Karpas-422 (cell line): Measurements from ENCODE around the gene UBE2R2. TPM values are rescaled to one million over a fixed set of nuclear protein-coding genes. Genes with fewer than 3 reads are reported as not detected.
A peak's percentile ranks its signal among the peaks of the same experiment; 100 is the strongest.
"Not testable (repeated sequence)": the region's sequence is repeated elsewhere in the genome, so short reads cannot be mapped to it uniquely, and the experiment has no call there.

Experiments used
- DNase-seq: peaks from one replicate; pipeline ENCODE4 v3.0.0-alpha.2; 2015
- H2AFZ ChIP-seq: fragments of 200-600 bp; sonication (generic); 2 replicates; pipeline ENCODE4 v1.6.1; 2014; ENCODE audit warnings: antibody characterized with exemption, low read length, mixed read lengths
- H3K27ac ChIP-seq: fragments of 200-600 bp; sonication (generic); 2 replicates; pipeline ENCODE4 v1.5.1; 2014; ENCODE audit warnings: mild to moderate bottlenecking, low read length, moderate library complexity
- H3K27me3 ChIP-seq: fragments of 200-600 bp; sonication (generic); 2 replicates; pipeline ENCODE4 v1.6.1; 2014; ENCODE audit warnings: low read length, mixed read lengths
- H3K36me3 ChIP-seq: fragments of 200-600 bp; sonication (generic); 2 replicates; pipeline ENCODE4 v1.6.1; 2014; ENCODE audit warnings: low read length, mixed read lengths; ENCODE audit not compliant: insufficient read depth
- H3K4me1 ChIP-seq: fragments of 200-600 bp; sonication (generic); 2 replicates; pipeline ENCODE4 v1.6.1; 2014; ENCODE audit warnings: mild to moderate bottlenecking, low read length, mixed read lengths
- H3K4me2 ChIP-seq: fragments of 200-600 bp; sonication (generic); 2 replicates; pipeline ENCODE4 v1.6.1; 2014; ENCODE audit warnings: low read length, low read depth, mild to moderate bottlenecking; ENCODE audit not compliant: poor library complexity, severe bottlenecking
- H3K4me3 ChIP-seq: fragments of 200-600 bp; sonication (generic); 2 replicates; pipeline ENCODE4 v1.5.1; 2014; ENCODE audit warnings: mild to moderate bottlenecking, antibody characterized with exemption, low read length, mixed read lengths
- H3K79me2 ChIP-seq: fragments of 200-600 bp; sonication (generic); 2 replicates; pipeline ENCODE4 v1.6.1; 2014; ENCODE audit warnings: mild to moderate bottlenecking, low read length, mixed read lengths
- H3K9ac ChIP-seq: fragments of 200-600 bp; sonication (generic); 2 replicates; pipeline ENCODE4 v1.6.0; 2014; ENCODE audit warnings: low read length
- H3K9me2 ChIP-seq: fragments of 200-600 bp; sonication (generic), shearing (Covaris generic); replicated peaks from 2 replicates; pipeline ENCODE4 v1.6.0; 2014; ENCODE audit warnings: mild to moderate bottlenecking, low read length, moderate library complexity; ENCODE audit not compliant: insufficient read depth
- H3K9me3 ChIP-seq: fragments of 300-700, 200-600 bp; sonication (generic); 2 replicates; pipeline ENCODE4 v1.6.1; 2014; ENCODE audit warnings: low read length, mixed read lengths
- H4K20me1 ChIP-seq: fragments of 200-600 bp; sonication (generic); 2 replicates; pipeline ENCODE4 v1.6.1; 2014; ENCODE audit warnings: mild to moderate bottlenecking, antibody characterized with exemption, low read length, low read depth; ENCODE audit not compliant: insufficient read depth
- total RNA-seq: library from RNA; depleted of rRNA; stranded (reverse); fragments of >200 nt; shearing (Covaris generic); gene quantifications from 2 replicates; pipeline ENCODE4 v1.2.3, GENCODE V29; 2014; ENCODE audit warnings: low replicate concordance

Gene UBE2R2
- total RNA-seq, 1 experiment from 2014 or later: 34.0 TPM

DNA sequence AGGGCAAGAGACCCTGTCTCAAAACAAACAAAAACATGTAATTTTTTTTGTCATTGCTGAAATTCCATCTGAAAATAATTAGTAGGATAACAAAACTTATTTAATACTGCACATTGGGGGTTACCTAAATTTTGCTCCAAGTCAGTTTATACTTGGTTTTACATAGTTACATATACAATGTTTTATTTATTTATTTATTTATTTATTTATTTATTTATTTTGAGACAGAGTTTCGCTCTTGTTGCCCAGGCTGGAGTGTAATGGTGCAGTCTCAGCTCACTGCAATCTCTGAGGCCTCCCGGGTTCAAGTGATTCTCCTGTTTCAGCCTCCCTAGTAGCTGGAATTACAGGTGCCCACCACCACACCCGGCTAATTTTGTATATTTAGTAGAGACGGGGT lies 52.3 kb downstream of the UBE2R2 start:
- H3K36me3 ChIP-seq, H3K27me3 ChIP-seq, H3K9me3 ChIP-seq, H3K4me2 ChIP-seq, DNase-seq, H3K27ac ChIP-seq, H3K9me2 ChIP-seq, H3K4me3 ChIP-seq, H4K20me1 ChIP-seq, H2AFZ ChIP-seq, H3K9ac ChIP-seq: not testable (repeated sequence)
- Histone ChIP-seq H3K79me2 (peaks cover 95% of the 10 kb centered on the region), H3K4me1 (peaks cover 59% of the 10 kb centered on the region)

- Histone ChIP-seq H3K4me1 (peaks cover 36% of the 10 kb centered on the region), H2AFZ (no peak overlapping the region), H4K20me1 (peaks cover 14% of the 10 kb centered on the region; the same call in 1 of the 2 replicates), H3K27ac (0 out of 2 replicates have a peak overlapping the region, but pooled peaks have one; percentile 18), H3K9ac (no peak overlapping the region), H3K36me3 (no peaks in the 10 kb centered on the region), H3K4me2 (no peak overlapping the region), H3K9me3 (no peaks in the 10 kb centered on the region), H3K79me2 (peaks cover 99% of the 10 kb centered on the region), H3K4me3 (no peak overlapping the region), H3K9me2 (no peaks in the 10 kb centered on the region), H3K27me3 (no peaks in the 10 kb centered on the region)
- no peak for DNase-seq
Observed at GRCh38 chr9:33877727-33878489, 60.9 kb downstream of the UBE2R2 start.

DNA sequence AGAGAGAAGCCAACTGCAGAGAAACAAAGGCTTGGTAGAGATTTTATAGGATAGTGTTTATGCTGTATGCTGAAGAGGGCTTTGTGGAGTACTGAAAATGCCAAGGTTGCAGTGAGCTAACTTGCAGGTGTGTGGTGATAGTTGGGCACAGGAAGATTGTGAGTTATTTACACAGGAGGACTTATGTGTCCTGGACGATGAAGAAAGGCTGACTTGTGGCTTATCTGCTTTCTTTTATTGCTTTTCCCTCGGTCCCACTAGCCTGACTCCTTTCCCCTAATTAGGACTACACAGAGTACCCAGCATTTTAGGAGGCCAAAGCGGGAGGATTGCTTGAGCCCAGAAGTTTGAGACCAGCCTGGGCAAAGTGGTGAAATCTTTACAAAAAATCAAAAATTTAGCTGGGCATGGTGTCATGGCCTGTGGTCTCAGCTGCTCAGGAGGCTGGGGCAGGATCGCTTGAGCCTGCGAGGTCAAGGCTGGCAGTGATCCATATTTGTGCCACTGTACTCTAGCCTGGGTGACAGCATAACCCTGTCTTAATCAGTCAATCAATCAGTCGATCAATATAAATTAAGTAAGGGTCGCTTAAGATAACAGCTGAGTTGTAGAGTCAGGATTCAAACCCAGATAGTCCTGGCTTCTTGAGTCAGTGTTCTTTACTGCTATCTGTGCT lies 61.9 kb downstream of the UBE2R2 start:
- Histone ChIP-seq H4K20me1 (peaks cover 14% of the 10 kb centered on the region; the same call in 1 of the 2 replicates), H3K9me3 (no peaks in the 10 kb centered on the region), H3K79me2 (peaks cover 99% of the 10 kb centered on the region), H3K4me1 (peaks cover 27% of the 10 kb centered on the region), H3K27me3 (no peaks in the 10 kb centered on the region), H2AFZ (no peak overlapping the region), H3K36me3 (no peaks in the 10 kb centered on the region), H3K4me2 (no peak overlapping the region), H3K27ac (0 out of 2 replicates have a peak overlapping the region, but pooled peaks have one; percentile 18), H3K9ac (no peak overlapping the region), H3K9me2 (no peaks in the 10 kb centered on the region), H3K4me3 (no peak overlapping the region)
- no peak for DNase-seq

GRCh38 chr9:33880211-33881089 lies 63.5 kb downstream of the UBE2R2 start:
- DNase-seq: no peak
- H3K9ac ChIP-seq: no peak overlapping the region
- peak overlapping the region; percentile 10; the same call in 1 of the 2 replicates for H3K27ac ChIP-seq
- no peaks in the 10 kb centered on the region for H3K27me3 ChIP-seq
- no peaks in the 10 kb centered on the region for H3K36me3 ChIP-seq
- no peak overlapping the region for H2AFZ ChIP-seq
- H3K9me2 ChIP-seq: no peaks in the 10 kb centered on the region
- H3K4me1 ChIP-seq: peaks cover 10% of the 10 kb centered on the region
- peaks cover 99% of the 10 kb centered on the region for H3K79me2 ChIP-seq
- H4K20me1 ChIP-seq: peaks cover 4% of the 10 kb centered on the region
- no peak overlapping the region for H3K4me2 ChIP-seq
- no peak overlapping the region for H3K4me3 ChIP-seq
- no peaks in the 10 kb centered on the region for H3K9me3 ChIP-seq

GRCh38 chr9:33881635-33882034 lies 64.7 kb downstream of the UBE2R2 start:
- no peaks in the 10 kb centered on the region for H3K9me2 ChIP-seq
- H3K4me2 ChIP-seq: no peak overlapping the region
- peaks cover 4% of the 10 kb centered on the region for H4K20me1 ChIP-seq
- H3K9ac ChIP-seq: no peak overlapping the region
- H3K36me3 ChIP-seq: no peaks in the 10 kb centered on the region
- H3K4me1 ChIP-seq: peaks cover 5% of the 10 kb centered on the region; the same call in 1 of the 2 replicates
- no peak overlapping the region for H3K27ac ChIP-seq
- H2AFZ ChIP-seq: no peak overlapping the region
- H3K79me2 ChIP-seq: peaks cover 99% of the 10 kb centered on the region
- no peaks in the 10 kb centered on the region for H3K27me3 ChIP-seq
- H3K4me3 ChIP-seq: no peak overlapping the region
- DNase-seq: no peak
- H3K9me3 ChIP-seq: no peaks in the 10 kb centered on the region

DNA sequence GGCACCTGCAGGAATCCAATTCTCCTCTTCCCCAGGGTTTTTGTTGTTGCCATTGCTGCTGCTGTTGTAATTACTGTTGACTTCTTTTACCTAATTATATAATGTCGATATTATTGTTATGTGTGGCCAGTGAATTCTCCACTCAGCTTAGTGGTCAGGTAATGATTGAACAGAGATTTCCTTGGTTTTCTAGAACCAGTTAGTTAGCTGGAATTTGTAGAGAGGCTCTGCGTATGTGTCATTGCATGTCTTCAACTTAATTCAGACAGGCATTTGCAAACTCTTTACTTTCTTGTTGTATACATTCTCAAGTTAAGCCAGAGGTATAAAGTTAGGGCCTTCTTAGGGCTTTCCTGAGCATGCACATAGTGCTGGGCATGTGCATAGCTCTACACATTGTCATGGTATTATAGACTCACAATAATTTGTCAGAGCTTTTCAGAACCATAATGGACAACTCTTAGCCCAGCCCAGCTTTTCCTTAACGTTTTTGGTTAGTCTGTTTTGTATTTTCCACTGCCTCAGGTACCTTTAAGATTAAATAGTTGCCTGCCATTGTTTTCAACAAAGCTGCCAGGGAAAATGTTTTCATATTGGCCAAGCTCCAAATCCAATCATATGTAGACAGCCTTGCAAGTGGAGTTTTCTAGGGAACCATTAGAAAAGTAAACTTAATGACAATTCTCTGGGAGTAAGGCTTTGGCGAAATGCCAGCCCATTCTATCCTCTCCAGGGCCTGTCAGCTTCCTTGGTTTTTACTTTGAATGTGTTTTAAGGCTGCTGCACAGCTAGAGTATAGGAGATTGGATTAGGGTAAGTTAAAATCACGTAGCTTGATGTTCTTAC lies 68.1 kb downstream of the UBE2R2 start:
- H3K36me3 ChIP-seq: no peaks in the 10 kb centered on the region; the same call in 1 of the 2 replicates
- no peak for DNase-seq
- peaks cover 4% of the 10 kb centered on the region for H4K20me1 ChIP-seq
- H3K4me2 ChIP-seq: no peak overlapping the region
- H3K79me2 ChIP-seq: peaks cover 99% of the 10 kb centered on the region
- H3K27me3 ChIP-seq: no peaks in the 10 kb centered on the region
- no peaks in the 10 kb centered on the region for H3K9me2 ChIP-seq
- H3K4me3 ChIP-seq: no peak overlapping the region
- no peaks in the 10 kb centered on the region for H3K4me1 ChIP-seq
- no peak overlapping the region for H3K9ac ChIP-seq
- H2AFZ ChIP-seq: no peak overlapping the region
- no peaks in the 10 kb centered on the region for H3K9me3 ChIP-seq
- no peak overlapping the region for H3K27ac ChIP-seq

DNA sequence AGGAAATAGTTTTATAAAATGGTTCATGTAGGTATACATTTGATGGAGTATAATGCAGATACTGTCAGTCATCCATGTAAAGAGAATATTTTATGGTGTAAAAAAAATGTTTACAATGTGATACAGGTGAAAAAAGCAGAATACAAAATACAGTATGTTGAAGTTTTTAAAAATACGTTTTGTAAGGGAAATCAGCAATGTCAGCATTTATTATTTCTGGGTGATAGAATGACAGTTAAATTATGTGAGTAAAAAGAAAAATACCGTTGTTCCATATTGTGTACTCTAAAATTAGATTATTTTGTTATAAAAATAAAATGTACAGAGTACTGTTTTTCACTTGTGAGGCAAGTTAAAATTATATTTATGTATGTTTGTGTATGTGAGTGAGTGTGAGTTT lies 69.0 kb downstream of the UBE2R2 start:
- Histone ChIP-seq H3K4me1 (no peaks in the 10 kb centered on the region), H3K4me3 (no peak overlapping the region), H3K9ac (no peak overlapping the region), H3K27ac (no peak overlapping the region), H3K79me2 (peaks cover 99% of the 10 kb centered on the region), H3K27me3 (no peaks in the 10 kb centered on the region), H3K9me2 (no peaks in the 10 kb centered on the region), H3K4me2 (no peak overlapping the region), H2AFZ (no peak overlapping the region), H3K9me3 (no peaks in the 10 kb centered on the region), H3K36me3 (no peaks in the 10 kb centered on the region; the same call in 1 of the 2 replicates), H4K20me1 (no peaks in the 10 kb centered on the region; the same call in none of the 2 replicates)
- no peak for DNase-seq
